NCI-H82 treated with DMSO at 0.1 percent for 48 hours (cell line): ENCODE results near the gene TRIM22.

ENCODE experiments used
- DNase-seq: peaks from one replicate; lab custom pipeline; 2025; ENCODE audit not compliant: unreplicated experiment; lab: John Stamatoyannopoulos, UW

Gene TRIM22

GRCh38 chr11:5737670-5738392 lies 48.2 kb downstream of the TRIM22 start:
- no peak for DNase-seq

DNA sequence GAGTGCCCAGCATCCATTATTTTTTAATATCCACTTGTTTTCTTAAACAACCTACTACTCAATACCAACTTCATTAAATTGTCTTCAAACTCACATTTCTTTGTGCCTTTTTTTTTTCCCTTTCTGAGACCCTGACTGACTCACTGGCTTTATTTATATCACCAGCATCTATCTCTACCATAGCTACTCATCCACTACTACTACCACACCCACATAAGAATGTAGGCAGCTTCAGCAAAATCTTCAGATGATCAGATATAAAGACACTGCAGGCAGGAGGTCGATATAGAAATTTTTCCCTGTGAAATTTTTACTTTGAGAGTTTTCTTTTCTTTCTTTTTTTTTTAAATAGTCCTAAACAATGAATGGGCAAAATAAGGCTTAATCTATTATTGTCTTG lies 48.8 kb downstream of the TRIM22 start:
- no peak for DNase-seq

- no peak for DNase-seq
These were observed 57.0 kb downstream of the TRIM22 start for GRCh38 chr11:5746614-5747013.

- no peak for DNase-seq
These were observed 60.2 kb downstream of the TRIM22 start for GRCh38 chr11:5749836-5750235.

- no peak for DNase-seq
These were observed 64.4 kb downstream of the TRIM22 start, which contains the start of gene OR52N4 for GRCh38 chr11:5753943-5754342. OR52N4 (plus strand) TSS chr11:5754243; CDS start chr11:5754741, 498 bp downstream.
